Thoracic aorta (tissue), 2 donors: ENCODE data around the gene OR7C2. TPM values are rescaled to one million over a fixed set of nuclear protein-coding genes. Genes with fewer than 3 reads are reported as not detected.
"Not testable (repeated sequence)": the region's sequence is repeated elsewhere in the genome, so short reads cannot be mapped to it uniquely, and the experiment has no call there.

ENCODE experiments used
- ATAC-seq: fragments of 150-250 bp; one replicate; pipeline ENCODE4 v1.8.0; 2017; ENCODE audit warnings: low read depth; ENCODE audit not compliant: insufficient number of reproducible peaks, low FRiP score
- DNase-seq: peaks from one replicate; pipeline ENCODE4 v3.0.0-alpha.2; 2020; ENCODE audit warnings: low spot score
- H3K27ac ChIP-seq, 2 donors: fragments of 200-600 bp; sonication (generic); 1 replicate in 1 of 2; 2 replicates in 1 of 2; pipeline ENCODE4 v1.5.1; 2016; ENCODE audit warnings: mild to moderate bottlenecking in 2 of 2, moderate library complexity in 2 of 2
- H3K27me3 ChIP-seq: fragments of 200-600 bp; sonication (generic); replicated peaks from 2 replicates; pipeline ENCODE4 v1.6.0; 2016; ENCODE audit warnings: mild to moderate bottlenecking; ENCODE audit not compliant: insufficient read depth
- H3K36me3 ChIP-seq: fragments of 200-600 bp; sonication (generic); one replicate; pipeline ENCODE4 v1.5.1; 2016
- H3K4me1 ChIP-seq, 2 donors: fragments of 200-600 bp; sonication (generic); 1 replicate in 1 of 2; 2 replicates in 1 of 2; pipeline versions ENCODE4 v1.5.1 to v1.6.0; 2016; ENCODE audit warnings: low read depth in 2 of 2, mild to moderate bottlenecking in 1 of 2; ENCODE audit not compliant: control insufficient read depth in 1 of 2
- H3K4me3 ChIP-seq: fragments of 200-600 bp; sonication (generic); 2 replicates; pipeline ENCODE4 v1.5.1; 2016; ENCODE audit warnings: mild to moderate bottlenecking
- H3K9me3 ChIP-seq: fragments of 200-600 bp; sonication (generic); 2 replicates; pipeline ENCODE4 v1.5.1; 2016
- CTCF ChIP-seq: fragments of 200-600 bp; sonication (generic); IDR thresholded peaks from one replicate; pipeline ENCODE4 v1.5.1; 2019; ENCODE audit warnings: antibody characterized with exemption
- total RNA-seq, 2 donors: library from RNA; depleted of rRNA; stranded (reverse); fragments of >200 nt; gene quantifications; one replicate each; pipeline versions ENCODE4 v1.1.0 to v1.2.3, GENCODE V29; 2016

The OR7C2 gene
- total RNA-seq, 2 donors from 2014 or later = not detected

- H3K27me3 ChIP-seq = no peaks in the 10 kb centered on the region
- no peak for TF ChIP-seq CTCF
- no peak for DNase-seq
- no peaks in the 10 kb centered on the region for H3K4me1 ChIP-seq
- no peak overlapping the region for H3K4me3 ChIP-seq
- H3K9me3 ChIP-seq = no peaks in the 10 kb centered on the region
- no peak for ATAC-seq
- H3K27ac ChIP-seq = no peak overlapping the region
- no peaks in the 10 kb centered on the region for H3K36me3 ChIP-seq
Measured at GRCh38 chr19:14933506-14933905, 7.8 kb upstream of the OR7C2 start.

GRCh38 chr19:14940266-14940665, 1.0 kb upstream of the OR7C2 start:
- no peak overlapping the region for H3K4me3 ChIP-seq

GRCh38 chr19:14943601-14944000, 2.3 kb downstream of the OR7C2 start:
- no peak overlapping the region for H3K4me3 ChIP-seq
- H3K9me3 ChIP-seq = no peaks in the 10 kb centered on the region
- no peak for DNase-seq
- H3K27me3 ChIP-seq = no peaks in the 10 kb centered on the region
- no peaks in the 10 kb centered on the region for H3K4me1 ChIP-seq
- H3K27ac ChIP-seq = no peak overlapping the region
- H3K36me3 ChIP-seq = no peaks in the 10 kb centered on the region
- TF ChIP-seq CTCF = no peak
- ATAC-seq = no peak

More at GRCh38 chr19:14940266-14940665, 1.0 kb upstream of the OR7C2 start:
- Histone ChIP-seq H3K36me3 (no peaks in the 10 kb centered on the region), H3K27me3 (no peaks in the 10 kb centered on the region), H3K9me3 (no peaks in the 10 kb centered on the region), H3K4me1 (no peaks in the 10 kb centered on the region), H3K27ac (no peak overlapping the region)
- DNase-seq (no peak), ATAC-seq (no peak)
- no peak for TF ChIP-seq CTCF

GRCh38 chr19:14944456-14944855, 3.2 kb downstream of the OR7C2 start:
- ATAC-seq = no peak
- Histone ChIP-seq H3K4me1 (no peaks in the 10 kb centered on the region), H3K9me3 (no peaks in the 10 kb centered on the region), H3K27ac (no peak overlapping the region), H3K36me3 (no peaks in the 10 kb centered on the region), H3K27me3 (no peaks in the 10 kb centered on the region), H3K4me3 (no peak overlapping the region)
- no peak for TF ChIP-seq CTCF
- no peak for DNase-seq

GRCh38 chr19:14949413-14949812, 8.1 kb downstream of the OR7C2 start:
- H3K4me3 ChIP-seq, H3K36me3 ChIP-seq, ATAC-seq, H3K4me1 ChIP-seq, H3K27ac ChIP-seq, DNase-seq, H3K9me3 ChIP-seq, H3K27me3 ChIP-seq: not testable (repeated sequence)

GRCh38 chr19:14949876-14950275, 8.6 kb downstream of the OR7C2 start:
- Histone ChIP-seq H3K4me1 (no peaks in the 10 kb centered on the region), H3K4me3 (no peak overlapping the region), H3K36me3 (no peaks in the 10 kb centered on the region), H3K27ac (no peak overlapping the region), H3K9me3 (no peaks in the 10 kb centered on the region), H3K27me3 (no peaks in the 10 kb centered on the region)
- TF ChIP-seq CTCF = no peak
- ATAC-seq (no peak), DNase-seq (no peak)
